GM12878 (cell line): Measurements from ENCODE around the gene SLC22A23. TPM values are rescaled to one million over a fixed set of nuclear protein-coding genes. Genes with fewer than 3 reads are reported as not detected.

Experiments
- ATAC-seq: fragments of 200-7000 bp; cut with Tn5 transposase; 3 replicates; pipeline ENCODE4 v1.9.1; 2020; ENCODE audit warnings: mild to moderate bottlenecking, moderate library complexity
- BruUV-seq: library from RNA; stranded (reverse); fragments of 400-500 nt; replicated peaks from 2 replicates; lab custom pipeline; 2021; lab: Mats Ljungman, UMichigan
- CTCF ChIA-PET: fragments of 300-600 bp; sonication (Branson Sonifier 250); formaldehyde crosslinking; extraction: SDS; loops from one replicate; lab custom pipeline; 2021; ENCODE audit warnings: inconsistent platforms; lab: Yijun Ruan, JAX
- POLR2A ChIA-PET: fragments of 350-600 bp; formaldehyde crosslinking; extraction: SDS; loops from one replicate; lab custom pipeline; 2021; ENCODE audit warnings: inconsistent platforms; lab: Charles Lee
- RAD21 ChIA-PET: fragments of 300-600 bp; sonication (Branson Sonifier 250); formaldehyde crosslinking; loops from one replicate; lab custom pipeline; 2023; ENCODE audit warnings: antibody characterized with exemption; ENCODE audit not compliant: unreplicated experiment; lab: Charles Lee
- SMC1A ChIA-PET: fragments of 300-600 bp; sonication (Branson Sonifier 250); formaldehyde crosslinking; loops from one replicate; lab custom pipeline; 2023; ENCODE audit not compliant: unreplicated experiment, uncharacterized antibody; lab: Charles Lee
- DNase-seq: peaks from one replicate; pipeline ENCODE4 v3.0.0-alpha.2; 2011; ENCODE audit warnings: low read depth, low spot score
- FAIRE-seq: peaks from 3 replicates; lab custom pipeline; 2011; peaks lifted over from hg19 to GRCh38; lab: Jason Lieb, UNC
- H2AFZ ChIP-seq: 2 replicates; pipeline ENCODE4 v1.6.0; 2011; ENCODE audit warnings: low read depth, low read length, control low read depth; ENCODE audit not compliant: control insufficient read depth
- H3K27ac ChIP-seq: 2 replicates; pipeline ENCODE4 v1.5.1; 2011; ENCODE audit warnings: control low read depth; ENCODE audit not compliant: control insufficient read depth, insufficient read depth
- H3K27me3 ChIP-seq, 2 experiments: replicated peaks in 1 of 2; 2 replicates each; pipeline versions ENCODE4 v1.6.0 to v1.6.1; 2011; ENCODE audit warnings: low read length in 1 of 2; ENCODE audit not compliant: control insufficient read depth in 2 of 2, insufficient read depth in 2 of 2
- H3K36me3 ChIP-seq, 2 experiments: 2 replicates each; pipeline ENCODE4 v1.5.1; 2011; ENCODE audit warnings: low read length in 1 of 2; ENCODE audit not compliant: control insufficient read depth in 2 of 2, insufficient read depth in 2 of 2
- H3K4me1 ChIP-seq: 2 replicates; pipeline ENCODE4 v1.6.1; 2011; ENCODE audit warnings: mild to moderate bottlenecking, low read length, moderate library complexity, mixed read lengths; ENCODE audit not compliant: control insufficient read depth, insufficient read depth
- H3K4me2 ChIP-seq: 2 replicates; pipeline ENCODE4 v1.6.0; 2011; ENCODE audit warnings: control low read depth; ENCODE audit not compliant: control insufficient read depth, insufficient read depth
- H3K4me3 ChIP-seq: fragments of 200-600 bp; sonication (generic); 2 replicates; pipeline ENCODE4 v1.5.1; 2016
- H3K79me2 ChIP-seq: 2 replicates; pipeline ENCODE4 v1.6.0; 2011; ENCODE audit warnings: low read length; ENCODE audit not compliant: control insufficient read depth, insufficient read depth
- H3K9ac ChIP-seq: 2 replicates; pipeline ENCODE4 v1.8.0; 2011; ENCODE audit warnings: low read length, control low read depth, mixed read lengths; ENCODE audit not compliant: control insufficient read depth, insufficient read depth
- H3K9me3 ChIP-seq: replicated peaks from 3 replicates; pipeline ENCODE4 v1.5.1; 2011; ENCODE audit warnings: mild to moderate bottlenecking, low read length; ENCODE audit not compliant: control insufficient read depth, insufficient read depth
- H4K20me1 ChIP-seq: 2 replicates; pipeline ENCODE4 v1.6.0; 2011; ENCODE audit not compliant: control insufficient read depth, insufficient read depth
- ATF2 ChIP-seq: IDR thresholded peaks from 2 replicates; pipeline ENCODE4 v1.6.1; 2012; ENCODE audit warnings: low read length, inconsistent platforms
- CHD1 ChIP-seq: IDR thresholded peaks from 2 replicates; pipeline ENCODE4 v1.6.1; 2012; ENCODE audit warnings: low read depth, low read length, improper control_type of control experiment
- FOXM1 ChIP-seq: IDR thresholded peaks from 2 replicates; pipeline ENCODE4 v1.6.1; 2012; ENCODE audit warnings: low read depth, mild to moderate bottlenecking, inconsistent platforms, low read length, moderate library complexity
- MXI1 ChIP-seq: fragments of 150-350 bp; IDR thresholded peaks from 2 replicates; pipeline ENCODE4 v1.6.1; 2011; ENCODE audit warnings: low read depth, mild to moderate bottlenecking, inconsistent platforms, low read length, improper control_type of control experiment
- POLR2A ChIP-seq: IDR thresholded peaks from 2 replicates; pipeline ENCODE4 v1.6.1; 2011; ENCODE audit warnings: low read depth, mild to moderate bottlenecking, low read length
- WGBS: methylation state at CpG from one replicate; pipeline ENCODE4 v1.1.6; 2016; ENCODE audit warnings: low lambda C conversion rate; ENCODE audit not compliant: insufficient replicate concordance, insufficient coverage; ENCODE audit errors: missing lambda C conversion rate; 5-methylcytosine and 5-hydroxymethylcytosine counted together
- in situ Hi-C: fragments of 300-500 bp; cut with MboI; formaldehyde crosslinking; loops from 9 replicates; pipeline ENCODE4 v1.14.3; 2018; ENCODE audit warnings: mixed read lengths
- intact Hi-C: fragments of 100-400 bp; cut with micrococcal nuclease; formaldehyde crosslinking; loops from one replicate; pipeline ENCODE4 v1.14.2; 2022; ENCODE audit not compliant: unreplicated experiment
- polyA plus RNA-seq, 11 experiments: library from polyadenylated mRNA; depleted of rRNA in 4 of 11; unstranded in 6 of 11; stranded (reverse) in 5 of 11; fragments of >200 nt; fragmentation: Nextera tagmentation in 4 of 11; fragmentation: Illumina TruSeq in 1 of 11; extraction: Ambion mirVana in 4 of 11; extraction: Trizol in 1 of 11; gene quantifications; 1 replicate in 1 of 11; 2 replicates in 10 of 11; pipeline versions ENCODE4 v1.2.1 to v1.2.3, GENCODE V29; 2011 to 2016; ENCODE audit warnings: inconsistent platforms in 2 of 11, missing spikeins in 2 of 11, low read depth in 1 of 11
- total RNA-seq, 4 experiments: library from RNA; depleted of rRNA in 3 of 4; stranded (reverse); fragments of >200 nt in 3 of 4; fragmentation: Illumina TruSeq in 1 of 4; extraction: Trizol in 1 of 4; gene quantifications; 2 replicates each; pipeline versions ENCODE4 v1.2.1 to v1.2.3, GENCODE V29; 2013 to 2021
- TF ChIP-seq, protein P1 (sequence below): fragments of 450-650 bp; IDR thresholded peaks from 2 replicates; pipeline ENCODE4 v1.6.1; 2017; ENCODE audit warnings: low read depth, mild to moderate bottlenecking, moderate library complexity
- TF ChIP-seq, protein P2 (sequence below): fragments of 450-650 bp; conservative IDR thresholded peaks from 2 replicates; pipeline ENCODE4 v1.6.1; 2017; ENCODE audit warnings: mild to moderate bottlenecking, moderate library complexity

SLC22A23 gene
- total and polyA plus RNA-seq, 10 of the 15 experiments (the other 5 are each of a cell fraction or from before 2014, with no cell fraction given) = 0.20 to 2.4 (median 0.74) TPM

GRCh38 chr6:3270258-3270657, 186.6 kb downstream of the SLC22A23 start:
- Histone ChIP-seq H3K79me2 (no peaks in the 10 kb centered on the region; the same call in none of the 2 replicates), H4K20me1 (no peaks in the 10 kb centered on the region), H3K4me3 (no peak overlapping the region), H3K4me1 (no peaks in the 10 kb centered on the region), H3K9me3 (no peaks in the 10 kb centered on the region), H3K27me3 (no peaks in the 10 kb centered on the region), H2AFZ (no peak overlapping the region), H3K27ac (no peak overlapping the region), H3K36me3 (peaks cover 11 to 22% of the 10 kb centered on the region in 2 experiments), H3K9ac (no peak overlapping the region), H3K4me2 (no peak overlapping the region)
- no TSS peak for BruUV-seq
- RAD21 ChIA-PET = no interaction called here
- ATAC-seq (no peak), DNase-seq (no peak), FAIRE-seq (no peak)
- WGBS = 85% methylated on average over 10 of the region's 15 CpGs
- intact Hi-C loops (no loop called here), in situ Hi-C loops (no loop called here)
- POLR2A ChIA-PET = interaction anchor here (0.6 kb wide), 2 partner anchors 46 to 1382 kb away, joined by 3 read pairs; no protein-coding TSS in a partner anchor
- SMC1A ChIA-PET = no interaction called here
- peak; percentile 10; the same call in 1 of the 2 replicates for TF ChIP-seq POLR2A
- TF ChIP-seq FOXM1 = no peak
- CTCF ChIA-PET = interaction anchor here (0.7 kb wide), 1 partner anchor 104 kb away, joined by 3 read pairs; no protein-coding TSS in a partner anchor

DNA sequence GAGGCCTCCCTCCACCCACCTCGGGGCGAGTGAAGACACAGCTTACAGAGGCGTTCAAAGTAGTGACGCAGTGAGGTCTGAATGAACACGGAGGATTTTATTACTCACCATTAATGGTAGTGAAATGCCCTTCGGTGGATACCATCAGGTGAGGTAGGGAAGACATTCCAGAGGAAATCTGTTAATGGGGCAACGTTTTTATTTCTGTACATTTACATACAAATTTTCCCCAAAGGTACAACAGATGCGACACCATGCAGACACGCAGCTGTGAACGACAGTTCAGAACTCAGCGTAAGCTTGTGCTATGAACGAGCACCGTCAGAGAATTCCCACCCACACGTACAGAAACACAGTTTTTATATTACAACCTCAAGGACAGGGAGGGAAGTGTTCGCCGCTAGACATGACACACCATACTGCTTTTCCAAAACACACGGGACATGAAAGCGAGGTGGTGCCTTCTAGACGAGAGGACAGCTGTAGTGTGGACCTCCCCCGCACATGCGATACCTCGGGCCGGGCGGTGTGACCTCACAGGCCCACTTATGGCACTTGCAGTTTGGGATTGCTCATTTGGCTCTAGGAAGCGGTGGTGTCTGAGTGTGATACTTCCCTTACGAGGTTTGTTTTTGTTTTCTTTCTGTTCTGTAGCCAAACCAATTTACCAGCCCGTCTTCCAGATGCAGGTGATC, 187.4 kb downstream of the SLC22A23 start:
- no peaks in the 10 kb centered on the region for H3K9me3 ChIP-seq
- in situ Hi-C loops (no loop called here), intact Hi-C loops (no loop called here)
- POLR2A ChIA-PET = no interaction called here
- FAIRE-seq (no peak), ATAC-seq (no peak), DNase-seq (no peak)
- RAD21 ChIA-PET = no interaction called here
- H3K4me3 ChIP-seq = no peak overlapping the region
- CTCF ChIA-PET = interaction anchor here (0.7 to 1.1 kb wide), 2 partner anchors 13 to 105 kb away, joined by 3 to 4 read pairs; no protein-coding TSS in a partner anchor
- H3K36me3 ChIP-seq = peaks cover 12 to 29% of the 10 kb centered on the region in 2 experiments
- no peak overlapping the region for H3K9ac ChIP-seq
- H3K27ac ChIP-seq = no peak overlapping the region
- H3K79me2 ChIP-seq = peaks cover 3% of the 10 kb centered on the region
- H3K27me3 ChIP-seq = no peaks in the 10 kb centered on the region
- no peaks in the 10 kb centered on the region for H3K4me1 ChIP-seq
- TSS peak; percentile 49 for BruUV-seq
- SMC1A ChIA-PET = interaction anchor here (0.6 kb wide), 1 partner anchor 113 kb away, joined by 3 read pairs; no protein-coding TSS in a partner anchor
- H2AFZ ChIP-seq = no peak overlapping the region
- H3K4me2 ChIP-seq = no peak overlapping the region
- no peaks in the 10 kb centered on the region for H4K20me1 ChIP-seq
- 89% methylated on average over 27 of the region's 27 CpGs for WGBS
- TF ChIP-seq ATF2 (no peak), CHD1 (no peak), MXI1 (no peak)
- TF ChIP-seq, protein P1, sequence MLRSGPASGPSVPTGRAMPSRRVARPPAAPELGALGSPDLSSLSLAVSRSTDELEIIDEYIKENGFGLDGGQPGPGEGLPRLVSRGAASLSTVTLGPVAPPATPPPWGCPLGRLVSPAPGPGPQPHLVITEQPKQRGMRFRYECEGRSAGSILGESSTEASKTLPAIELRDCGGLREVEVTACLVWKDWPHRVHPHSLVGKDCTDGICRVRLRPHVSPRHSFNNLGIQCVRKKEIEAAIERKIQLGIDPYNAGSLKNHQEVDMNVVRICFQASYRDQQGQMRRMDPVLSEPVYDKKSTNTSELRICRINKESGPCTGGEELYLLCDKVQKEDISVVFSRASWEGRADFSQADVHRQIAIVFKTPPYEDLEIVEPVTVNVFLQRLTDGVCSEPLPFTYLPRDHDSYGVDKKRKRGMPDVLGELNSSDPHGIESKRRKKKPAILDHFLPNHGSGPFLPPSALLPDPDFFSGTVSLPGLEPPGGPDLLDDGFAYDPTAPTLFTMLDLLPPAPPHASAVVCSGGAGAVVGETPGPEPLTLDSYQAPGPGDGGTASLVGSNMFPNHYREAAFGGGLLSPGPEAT = no peak
- TF ChIP-seq, protein P2, sequence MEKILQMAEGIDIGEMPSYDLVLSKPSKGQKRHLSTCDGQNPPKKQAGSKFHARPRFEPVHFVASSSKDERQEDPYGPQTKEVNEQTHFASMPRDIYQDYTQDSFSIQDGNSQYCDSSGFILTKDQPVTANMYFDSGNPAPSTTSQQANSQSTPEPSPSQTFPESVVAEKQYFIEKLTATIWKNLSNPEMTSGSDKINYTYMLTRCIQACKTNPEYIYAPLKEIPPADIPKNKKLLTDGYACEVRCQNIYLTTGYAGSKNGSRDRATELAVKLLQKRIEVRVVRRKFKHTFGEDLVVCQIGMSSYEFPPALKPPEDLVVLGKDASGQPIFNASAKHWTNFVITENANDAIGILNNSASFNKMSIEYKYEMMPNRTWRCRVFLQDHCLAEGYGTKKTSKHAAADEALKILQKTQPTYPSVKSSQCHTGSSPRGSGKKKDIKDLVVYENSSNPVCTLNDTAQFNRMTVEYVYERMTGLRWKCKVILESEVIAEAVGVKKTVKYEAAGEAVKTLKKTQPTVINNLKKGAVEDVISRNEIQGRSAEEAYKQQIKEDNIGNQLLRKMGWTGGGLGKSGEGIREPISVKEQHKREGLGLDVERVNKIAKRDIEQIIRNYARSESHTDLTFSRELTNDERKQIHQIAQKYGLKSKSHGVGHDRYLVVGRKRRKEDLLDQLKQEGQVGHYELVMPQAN = no peak
